Omental fat pad (tissue), 4 donors: Measurements from ENCODE around the gene CYP1B1. TPM values are rescaled to one million over a fixed set of nuclear protein-coding genes. Genes with fewer than 3 reads are reported as not detected.

Experiments used
- ATAC-seq: fragments of 150-250 bp; one replicate; pipeline ENCODE4 v1.9.1; 2016; ENCODE audit warnings: mild to moderate bottlenecking, moderate library complexity; ENCODE audit not compliant: low FRiP score
- DNase-seq: peaks from one replicate; pipeline ENCODE4 v3.0.0-alpha.2; 2019; ENCODE audit warnings: low spot score
- total RNA-seq, 4 donors: library from RNA; depleted of rRNA; stranded (reverse); fragments of >200 nt; gene quantifications; one replicate each; pipeline ENCODE4 v1.1.0, GENCODE V29; 2016
- TF ChIP-seq, protein P1 (sequence below), 3 donors: fragments of 450-650 bp; IDR thresholded peaks; one replicate each; pipeline ENCODE4 v1.5.1; 2016 to 2017; ENCODE audit warnings: antibody characterized with exemption in 3 of 3, mild to moderate bottlenecking in 3 of 3, moderate library complexity in 2 of 3

The CYP1B1 gene
- total RNA-seq, 4 donors from 2014 or later, result 45.8 to 143 (median 78.4) TPM

DNA sequence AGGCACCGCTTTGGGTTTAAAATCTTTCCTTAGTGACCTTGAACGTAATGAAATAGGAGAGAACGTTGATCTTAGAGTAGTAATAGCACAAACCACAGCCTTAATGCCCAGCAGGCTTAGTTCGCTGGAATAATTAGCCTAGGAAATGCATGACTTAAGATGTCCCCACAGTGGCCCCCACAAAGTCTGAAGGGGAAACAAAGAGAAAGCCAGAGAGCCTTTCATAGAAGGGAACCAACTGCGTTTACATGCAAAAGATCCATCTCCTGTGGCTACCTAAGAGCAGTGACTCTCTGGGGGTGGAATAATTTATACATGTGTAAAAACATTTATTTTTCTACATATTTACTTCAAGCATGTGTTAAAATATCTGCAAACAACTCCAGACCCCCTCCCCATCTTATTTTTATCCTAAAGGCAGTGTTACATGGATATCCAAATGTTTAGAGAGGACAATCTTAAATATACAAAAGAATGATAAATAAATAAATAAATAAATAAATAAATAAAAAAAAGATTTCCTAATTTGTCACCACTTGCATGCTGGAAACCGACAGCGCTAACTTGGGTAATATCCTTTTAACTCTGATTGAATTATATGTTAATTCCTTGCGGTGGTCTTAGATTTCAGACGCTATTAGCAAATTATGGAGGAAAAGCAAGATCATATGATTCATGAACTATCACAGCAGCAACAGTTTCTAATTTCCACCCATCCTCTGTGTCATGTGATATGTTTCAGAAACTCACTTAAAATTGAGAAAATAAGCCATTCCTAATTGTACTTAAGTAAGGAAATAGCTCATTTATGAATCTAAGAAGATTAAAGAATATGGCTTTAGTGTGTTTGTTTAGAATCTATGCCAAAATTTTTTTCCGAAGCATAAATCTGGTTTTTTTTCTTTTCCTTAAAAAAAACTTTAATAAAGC is 23.4 kb upstream of the CYP1B1 start:
- TF ChIP-seq, protein P1, sequence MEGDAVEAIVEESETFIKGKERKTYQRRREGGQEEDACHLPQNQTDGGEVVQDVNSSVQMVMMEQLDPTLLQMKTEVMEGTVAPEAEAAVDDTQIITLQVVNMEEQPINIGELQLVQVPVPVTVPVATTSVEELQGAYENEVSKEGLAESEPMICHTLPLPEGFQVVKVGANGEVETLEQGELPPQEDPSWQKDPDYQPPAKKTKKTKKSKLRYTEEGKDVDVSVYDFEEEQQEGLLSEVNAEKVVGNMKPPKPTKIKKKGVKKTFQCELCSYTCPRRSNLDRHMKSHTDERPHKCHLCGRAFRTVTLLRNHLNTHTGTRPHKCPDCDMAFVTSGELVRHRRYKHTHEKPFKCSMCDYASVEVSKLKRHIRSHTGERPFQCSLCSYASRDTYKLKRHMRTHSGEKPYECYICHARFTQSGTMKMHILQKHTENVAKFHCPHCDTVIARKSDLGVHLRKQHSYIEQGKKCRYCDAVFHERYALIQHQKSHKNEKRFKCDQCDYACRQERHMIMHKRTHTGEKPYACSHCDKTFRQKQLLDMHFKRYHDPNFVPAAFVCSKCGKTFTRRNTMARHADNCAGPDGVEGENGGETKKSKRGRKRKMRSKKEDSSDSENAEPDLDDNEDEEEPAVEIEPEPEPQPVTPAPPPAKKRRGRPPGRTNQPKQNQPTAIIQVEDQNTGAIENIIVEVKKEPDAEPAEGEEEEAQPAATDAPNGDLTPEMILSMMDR (IDR thresholded peaks at IDR 0.05), result no peak
- DNase-seq (no peak), ATAC-seq (no peak)

DNA sequence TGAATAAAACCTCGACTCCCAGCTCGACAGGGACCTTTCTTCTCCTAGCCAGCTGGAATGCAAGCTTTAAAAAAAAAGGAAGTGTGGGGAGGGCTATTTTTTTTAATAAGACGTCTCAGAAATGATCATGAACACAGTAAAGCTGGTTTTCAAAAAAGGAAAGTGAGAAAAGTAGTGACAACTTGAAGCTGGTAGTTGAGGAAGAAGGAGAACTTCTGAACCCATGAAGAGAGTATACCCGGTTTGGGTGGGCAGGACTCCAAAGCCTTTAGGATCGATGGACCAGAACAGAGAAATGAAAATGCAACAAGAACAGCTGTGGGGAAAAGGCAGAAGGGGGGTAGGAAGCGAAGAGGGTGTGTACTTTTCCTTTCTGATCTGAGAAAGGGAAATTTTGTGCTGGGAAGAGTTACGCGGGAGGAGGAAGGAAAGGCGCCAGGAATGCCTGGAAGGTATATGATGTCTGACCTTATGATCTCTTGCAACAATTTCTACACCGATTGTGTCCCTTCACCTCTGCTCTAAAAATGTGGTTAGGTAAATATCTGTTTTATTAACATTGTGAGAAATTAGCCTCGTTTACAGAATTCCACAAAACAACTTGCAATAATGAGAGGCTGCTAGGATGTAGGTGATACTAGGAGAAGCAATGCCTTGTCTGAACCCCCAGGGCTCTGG is 22.6 kb upstream of the CYP1B1 start:
- TF ChIP-seq, protein P1 (IDR thresholded peaks at IDR 0.05), result no peak
- DNase-seq (no peak), ATAC-seq (no peak)

DNA sequence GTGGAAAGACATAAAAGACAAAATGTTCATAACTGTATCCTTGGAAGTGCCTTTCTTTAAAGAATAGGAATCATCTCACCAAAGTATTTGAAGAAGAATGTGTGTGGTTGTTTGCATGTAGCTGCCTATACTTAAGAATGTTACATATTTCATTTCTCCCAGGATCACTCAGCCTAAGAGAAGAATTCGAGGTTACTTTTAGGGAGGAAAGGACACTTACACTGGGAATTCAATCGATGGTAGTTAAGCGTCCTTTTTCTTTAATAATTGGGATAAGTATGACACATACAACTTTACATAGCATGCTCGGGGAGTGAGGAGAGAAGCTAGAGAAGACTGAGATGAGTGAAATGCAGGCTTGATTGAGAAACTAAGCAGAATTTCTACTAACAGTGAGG is 22.0 kb upstream of the CYP1B1 start:
- ATAC-seq, result no peak
- TF ChIP-seq, protein P1 (IDR thresholded peaks at IDR 0.05), result no peak
- DNase-seq, result no peak

DNA sequence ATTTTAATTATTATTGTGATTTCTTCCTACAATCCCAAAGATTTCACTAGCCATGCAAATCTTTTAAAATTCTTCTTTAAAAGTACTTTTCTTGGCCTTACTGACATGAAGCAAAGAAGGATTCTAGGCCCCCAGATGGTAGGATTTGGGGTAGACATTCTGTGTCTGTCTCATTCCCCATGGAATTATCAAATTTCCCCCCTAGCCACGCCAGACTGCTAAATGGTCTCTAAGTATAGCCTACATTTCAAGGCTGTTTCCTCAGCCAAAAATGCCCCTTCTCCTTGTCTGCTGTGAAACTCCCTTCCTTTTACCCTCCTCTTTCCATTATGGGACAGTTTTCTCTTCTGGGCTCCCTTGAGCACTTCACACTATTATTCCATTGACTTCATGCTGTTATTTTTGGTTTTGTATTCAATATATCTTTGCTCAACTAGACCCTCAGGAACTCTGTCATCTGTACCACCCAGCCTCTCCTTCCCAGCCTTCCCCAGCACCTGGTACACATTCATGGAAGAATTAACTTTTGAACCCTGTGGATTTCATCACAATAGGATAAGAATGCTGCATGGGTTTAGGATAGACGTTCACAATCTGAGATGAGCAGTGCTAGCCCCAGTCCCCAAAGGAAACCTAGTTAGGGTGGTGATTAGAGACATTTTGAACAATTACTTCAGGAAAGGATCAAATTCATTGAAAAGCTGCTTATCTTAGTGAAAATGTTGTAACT is 21.5 kb upstream of the CYP1B1 start:
- ATAC-seq, result no peak
- TF ChIP-seq, protein P1 (IDR thresholded peaks at IDR 0.05), result no peak
- no peak for DNase-seq

DNA sequence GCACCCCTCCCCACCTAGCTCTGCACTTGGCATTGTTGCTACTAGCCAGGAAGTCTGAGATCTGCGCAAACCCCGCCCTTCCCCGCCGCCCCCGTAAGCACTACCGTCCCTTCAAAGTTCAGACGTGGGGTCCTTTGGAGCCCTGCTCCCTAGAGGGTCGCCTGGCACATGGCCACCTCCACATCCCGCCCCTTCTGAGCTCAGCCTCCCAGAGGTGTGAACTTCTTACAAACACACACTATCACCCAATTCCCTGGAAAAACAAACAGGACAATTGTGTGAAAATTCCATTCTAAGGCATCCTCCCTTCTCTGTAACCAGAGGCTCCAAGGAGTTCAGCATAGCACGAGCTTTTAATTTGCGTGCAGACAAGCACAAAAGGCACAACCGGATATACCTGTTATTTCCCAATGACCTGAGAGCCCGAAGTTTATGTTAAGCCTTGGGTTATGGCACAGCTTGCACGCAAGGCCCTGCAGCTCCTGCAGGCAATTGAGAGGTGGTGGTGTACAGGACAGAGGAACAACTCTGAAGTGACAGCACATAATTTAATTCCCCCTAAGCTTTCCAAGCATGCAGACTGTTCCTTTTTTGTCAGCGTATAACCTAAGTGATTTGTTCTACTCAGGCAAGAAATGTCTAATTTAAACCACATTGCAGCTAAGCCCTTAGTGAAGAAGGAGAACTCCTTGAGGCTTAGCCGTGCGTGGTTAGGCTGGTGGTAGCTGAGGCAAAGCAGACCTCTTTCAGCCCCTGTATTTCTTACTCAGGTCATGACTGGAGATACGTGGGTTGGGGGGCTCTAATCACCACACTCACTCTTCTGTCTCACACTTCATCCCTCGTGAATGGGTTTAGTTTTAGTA is 20.3 kb upstream of the CYP1B1 start:
- DNase-seq (no peak), ATAC-seq (no peak)
- TF ChIP-seq, protein P1 (IDR thresholded peaks at IDR 0.05), result no peak
